Suprapubic skin (tissue), 4 donors: ENCODE data around the gene CNTN2. TPM values are rescaled to one million over a fixed set of nuclear protein-coding genes. Genes with fewer than 3 reads are reported as not detected.

Experiments
- DNase-seq, 2 donors: peaks; one replicate each; pipeline ENCODE4 v3.0.0-alpha.2; 2019; ENCODE audit warnings: low spot score in 2 of 2
- H3K27ac ChIP-seq: fragments of 200-600 bp; sonication (generic); one replicate; pipeline ENCODE4 v1.5.1; 2019
- H3K27me3 ChIP-seq: fragments of 200-600 bp; sonication (generic); one replicate; pipeline ENCODE4 v1.5.1; 2019
- H3K36me3 ChIP-seq: fragments of 200-600 bp; sonication (generic); one replicate; pipeline ENCODE4 v1.5.1; 2019
- H3K4me1 ChIP-seq: fragments of 200-600 bp; sonication (generic); one replicate; pipeline ENCODE4 v1.5.1; 2019
- H3K4me3 ChIP-seq: fragments of 200-600 bp; sonication (generic); one replicate; pipeline ENCODE4 v1.5.1; 2019; ENCODE audit warnings: mild to moderate bottlenecking
- H3K9me3 ChIP-seq: fragments of 200-600 bp; sonication (generic); one replicate; pipeline ENCODE4 v1.5.1; 2019
- EP300 ChIP-seq: sonication (generic); formaldehyde crosslinking; IDR thresholded peaks from one replicate; pipeline ENCODE4 v1.6.1; 2017; ENCODE audit warnings: antibody characterized with exemption
- POLR2A ChIP-seq, 2 donors: fragments of 450-650 bp; IDR thresholded peaks; one replicate each; pipeline ENCODE4 v1.6.1; 2017; ENCODE audit warnings: antibody characterized with exemption in 2 of 2, mild to moderate bottlenecking in 2 of 2, moderate library complexity in 2 of 2
- POLR2AphosphoS5 ChIP-seq, 3 donors: sonication (generic); formaldehyde crosslinking; IDR thresholded peaks; one replicate each; pipeline ENCODE4 v1.6.1; 2017; ENCODE audit warnings: antibody characterized with exemption in 3 of 3
- WGBS: methylation state at CpG from one replicate; pipeline ENCODE4 v1.1.5; 2018; 5-methylcytosine and 5-hydroxymethylcytosine counted together
- total RNA-seq, 4 donors: library from RNA; depleted of rRNA; stranded (reverse); fragments of >200 nt; gene quantifications; one replicate each; pipeline ENCODE4 v1.1.0, GENCODE V29; 2016
- TF ChIP-seq, protein P1 (sequence below), 2 donors: fragments of 200-600 bp in 1 of 2; fragments of 450-650 bp in 1 of 2; sonication (generic) in 1 of 2; IDR thresholded peaks; one replicate each; pipeline ENCODE4 v1.5.1; 2016 to 2019; ENCODE audit warnings: antibody characterized with exemption in 2 of 2, mild to moderate bottlenecking in 1 of 2, moderate library complexity in 1 of 2

The CNTN2 gene
- total RNA-seq, 4 donors from 2014 or later, result 0.68 to 13.3 (median 1.7) TPM

GRCh38 chr1:205122489-205122882 lies 79.5 kb downstream of the CNTN2 start:
- Histone ChIP-seq H3K27me3 (no peaks in the 10 kb centered on the region), H3K4me3 (peak overlapping the region; percentile 94), H3K36me3 (peaks cover 8% of the 10 kb centered on the region), H3K9me3 (no peaks in the 10 kb centered on the region), H3K27ac (peak overlapping the region; percentile 96), H3K4me1 (peaks cover 32% of the 10 kb centered on the region)
- no peak for TF ChIP-seq EP300
- no peak for TF ChIP-seq POLR2A (IDR thresholded peaks at IDR 0.05)
- TF ChIP-seq POLR2AphosphoS5 (IDR thresholded peaks at IDR 0.05), result no peak
- TF ChIP-seq, protein P1, sequence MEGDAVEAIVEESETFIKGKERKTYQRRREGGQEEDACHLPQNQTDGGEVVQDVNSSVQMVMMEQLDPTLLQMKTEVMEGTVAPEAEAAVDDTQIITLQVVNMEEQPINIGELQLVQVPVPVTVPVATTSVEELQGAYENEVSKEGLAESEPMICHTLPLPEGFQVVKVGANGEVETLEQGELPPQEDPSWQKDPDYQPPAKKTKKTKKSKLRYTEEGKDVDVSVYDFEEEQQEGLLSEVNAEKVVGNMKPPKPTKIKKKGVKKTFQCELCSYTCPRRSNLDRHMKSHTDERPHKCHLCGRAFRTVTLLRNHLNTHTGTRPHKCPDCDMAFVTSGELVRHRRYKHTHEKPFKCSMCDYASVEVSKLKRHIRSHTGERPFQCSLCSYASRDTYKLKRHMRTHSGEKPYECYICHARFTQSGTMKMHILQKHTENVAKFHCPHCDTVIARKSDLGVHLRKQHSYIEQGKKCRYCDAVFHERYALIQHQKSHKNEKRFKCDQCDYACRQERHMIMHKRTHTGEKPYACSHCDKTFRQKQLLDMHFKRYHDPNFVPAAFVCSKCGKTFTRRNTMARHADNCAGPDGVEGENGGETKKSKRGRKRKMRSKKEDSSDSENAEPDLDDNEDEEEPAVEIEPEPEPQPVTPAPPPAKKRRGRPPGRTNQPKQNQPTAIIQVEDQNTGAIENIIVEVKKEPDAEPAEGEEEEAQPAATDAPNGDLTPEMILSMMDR (IDR thresholded peaks at IDR 0.05), result no peak
- WGBS, result 32% methylated on average over 9 of the region's 9 CpGs
- no peak for DNase-seq

GRCh38 chr1:205124726-205125125 lies 81.7 kb downstream of the CNTN2 start:
- Histone ChIP-seq H3K9me3 (no peaks in the 10 kb centered on the region), H3K4me3 (no peak overlapping the region), H3K4me1 (peaks cover 24% of the 10 kb centered on the region), H3K27me3 (no peaks in the 10 kb centered on the region), H3K36me3 (no peaks in the 10 kb centered on the region), H3K27ac (no peak overlapping the region)
- no peak for TF ChIP-seq POLR2A (IDR thresholded peaks at IDR 0.05)
- TF ChIP-seq EP300, result no peak
- TF ChIP-seq, protein P1 (IDR thresholded peaks at IDR 0.05), result no peak
- no peak for TF ChIP-seq POLR2AphosphoS5 (IDR thresholded peaks at IDR 0.05)
- no peak for DNase-seq
- 75% methylated on average over 7 of the region's 7 CpGs for WGBS

GRCh38 chr1:205127646-205128045 lies 84.6 kb downstream of the CNTN2 start:
- Histone ChIP-seq H3K27me3 (no peaks in the 10 kb centered on the region), H3K9me3 (no peaks in the 10 kb centered on the region), H3K4me1 (peaks cover 4% of the 10 kb centered on the region), H3K27ac (no peak overlapping the region), H3K4me3 (no peak overlapping the region), H3K36me3 (no peaks in the 10 kb centered on the region)
- WGBS, result 86% methylated on average over 3 of the region's 3 CpGs
- no peak for DNase-seq
- TF ChIP-seq, protein P1 (IDR thresholded peaks at IDR 0.05), result no peak
- TF ChIP-seq POLR2A (IDR thresholded peaks at IDR 0.05) (no peak), POLR2AphosphoS5 (IDR thresholded peaks at IDR 0.05) (no peak), EP300 (no peak)

Other genes starting within 250 kb of the CNTN2 start
- 10 to 100 TPM; 12.7 to 41.7 (median 19.2) TPM for gene NFASC, start 172.3 kb upstream of the CNTN2 start, total RNA-seq
- gene TMEM81, start 41.2 kb downstream of the CNTN2 start, total RNA-seq, result 1 to 10 TPM in 3 of 4 donors, under 1 TPM in 1; 0.76 to 4.7 (median 2.8) TPM
- gene RBBP5, start 78.8 kb downstream of the CNTN2 start, total RNA-seq, result 10 to 100 TPM; 12.8 to 21.5 (median 19.0) TPM
- 10 to 100 TPM; 12.3 to 19.5 (median 17.4) TPM for gene DSTYK, start 168.5 kb downstream of the CNTN2 start, total RNA-seq
- 1 to 10 TPM; 3.1 to 4.3 (median 4.1) TPM for gene TMCC2, start 184.7 kb downstream of the CNTN2 start, total RNA-seq